ENCODE results near the gene SLCO2A1. TPM values are rescaled to one million over a fixed set of nuclear protein-coding genes. Genes with fewer than 3 reads are reported as not detected.

SLCO2A1 gene
- total RNA-seq, 1 donor from 2014 or later = 11.6 TPM

DNA sequence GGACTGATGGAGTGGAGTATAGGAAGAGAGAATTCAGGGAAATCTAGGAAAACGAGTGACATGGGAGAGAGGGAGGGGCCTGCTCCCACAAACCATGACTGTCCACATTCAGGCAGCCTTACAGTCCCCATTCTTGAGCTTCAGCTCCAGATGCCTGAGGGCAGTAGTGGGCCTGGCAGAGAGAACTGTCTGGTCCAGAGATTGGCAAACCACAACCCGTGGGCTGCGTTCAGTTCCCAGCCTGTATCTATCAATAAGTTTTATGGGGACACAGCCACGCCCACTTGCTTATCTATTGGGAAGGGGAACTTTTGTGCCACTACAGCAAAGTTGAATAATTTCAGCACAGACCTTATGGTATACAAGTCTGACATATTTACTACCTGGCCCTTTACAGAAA is 63.8 kb downstream of the SLCO2A1 start:
- no peak for DNase-seq
- intact Hi-C loops (cut with micrococcal nuclease) = no loop called here
- ATAC-seq = no peak

DNA sequence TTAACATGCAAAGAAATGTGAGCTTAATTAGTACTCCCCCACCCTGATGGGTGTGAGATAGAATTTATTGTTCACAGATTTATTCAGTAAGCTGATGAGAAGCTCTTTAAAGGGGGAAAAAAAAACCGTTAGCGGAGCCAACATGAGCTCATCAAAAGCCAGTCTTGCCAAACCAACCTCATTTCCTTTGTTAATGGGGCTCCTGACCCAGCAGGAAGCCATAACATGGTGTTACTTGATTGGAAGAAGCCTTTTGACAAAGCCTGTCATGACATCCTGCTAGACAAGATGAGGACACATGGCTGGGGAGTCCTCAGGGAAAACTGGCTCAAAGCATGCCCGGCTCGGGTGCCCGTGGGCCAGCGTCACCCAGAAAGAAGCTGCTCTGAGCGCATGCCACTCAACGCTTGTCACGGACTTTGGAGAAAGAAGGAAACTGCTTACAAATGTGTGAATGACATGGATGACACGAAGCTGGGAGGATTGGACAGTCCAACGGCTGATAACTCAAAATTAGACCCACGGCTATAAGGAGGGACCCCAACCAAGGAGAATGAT is 64.6 kb downstream of the SLCO2A1 start:
- intact Hi-C loops (cut with micrococcal nuclease) = no loop called here
- DNase-seq = no peak
- no peak for ATAC-seq

DNA sequence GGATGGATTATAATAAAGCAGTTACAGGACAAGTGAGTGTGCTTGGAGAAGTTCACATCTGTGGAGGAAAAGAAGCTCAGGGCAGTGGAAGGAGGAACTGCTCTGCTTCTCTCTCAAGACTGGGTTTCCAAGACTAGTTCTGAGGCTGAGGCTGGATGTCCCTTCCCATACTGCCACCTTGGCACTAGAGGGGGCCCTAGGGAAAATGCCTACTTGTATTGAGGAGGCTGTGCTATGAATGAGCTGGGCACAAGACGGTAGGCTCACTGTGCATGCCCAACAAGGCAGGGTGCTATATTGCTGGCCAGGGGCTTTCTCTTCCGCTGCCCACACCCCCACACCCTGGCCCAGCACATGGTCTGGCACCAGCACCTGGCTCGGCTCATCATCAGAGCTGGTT is 65.2 kb downstream of the SLCO2A1 start:
- ATAC-seq (no peak), DNase-seq (no peak)
- intact Hi-C loops (cut with micrococcal nuclease) = no loop called here

GRCh38 chr3:133963657-133964396 is 65.9 kb downstream of the SLCO2A1 start:
- intact Hi-C loops (cut with micrococcal nuclease) = no loop called here
- ATAC-seq = peak; percentile 19
- DNase-seq = no peak

DNA sequence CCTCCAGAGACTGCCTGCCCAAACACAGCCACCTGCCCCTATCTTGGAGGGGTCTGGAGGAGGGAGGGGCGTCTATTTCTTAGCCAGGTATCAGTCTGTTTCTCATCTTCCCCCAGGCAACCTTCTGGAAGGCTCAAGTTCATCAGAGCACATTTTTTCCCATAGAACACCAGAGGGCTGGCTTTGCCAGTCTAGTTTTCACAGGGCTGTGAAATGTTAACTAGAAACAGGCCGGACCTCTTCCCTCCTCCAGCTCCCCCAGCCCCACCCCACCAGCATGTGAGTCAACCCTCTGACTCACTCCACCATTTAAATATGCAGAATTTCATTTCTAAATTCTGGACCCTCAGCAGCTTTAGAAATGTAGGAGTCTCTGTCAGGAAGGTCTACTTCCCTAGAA is 66.9 kb downstream of the SLCO2A1 start:
- no peak for ATAC-seq

GRCh38 chr3:133958071-133958805 is 71.5 kb downstream of the SLCO2A1 start:
- ATAC-seq = no peak
- intact Hi-C loops (cut with micrococcal nuclease) = no loop called here

More for the DNA sequence above, 66.9 kb downstream of the SLCO2A1 start:
- no peak for DNase-seq
- intact Hi-C loops (cut with micrococcal nuclease) = no loop called here

DNA sequence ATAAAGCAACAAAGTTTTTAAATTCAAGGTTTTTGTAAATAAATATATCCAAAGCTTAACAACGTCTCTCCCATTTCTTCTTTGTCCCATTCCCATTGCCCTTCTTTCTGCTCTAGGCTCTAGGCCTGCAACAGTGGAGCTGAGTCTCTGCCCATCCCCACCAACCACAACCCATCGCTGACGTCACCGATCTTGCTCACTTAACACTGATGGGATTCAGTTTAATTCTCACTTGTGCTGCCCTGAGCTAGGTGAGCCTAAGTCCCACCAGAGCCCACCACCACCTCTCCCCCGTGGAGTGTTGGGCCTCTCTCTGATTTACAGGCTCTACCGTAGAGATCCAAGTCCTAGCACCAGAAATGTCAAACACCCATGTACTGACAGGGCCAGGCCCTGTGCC is 72.7 kb downstream of the SLCO2A1 start:
- intact Hi-C loops (cut with micrococcal nuclease) = no loop called here
- ATAC-seq = no peak
- DNase-seq = peak; percentile 11

More at GRCh38 chr3:133958071-133958805, 71.5 kb downstream of the SLCO2A1 start:
- DNase-seq = peak; percentile 8

DNA sequence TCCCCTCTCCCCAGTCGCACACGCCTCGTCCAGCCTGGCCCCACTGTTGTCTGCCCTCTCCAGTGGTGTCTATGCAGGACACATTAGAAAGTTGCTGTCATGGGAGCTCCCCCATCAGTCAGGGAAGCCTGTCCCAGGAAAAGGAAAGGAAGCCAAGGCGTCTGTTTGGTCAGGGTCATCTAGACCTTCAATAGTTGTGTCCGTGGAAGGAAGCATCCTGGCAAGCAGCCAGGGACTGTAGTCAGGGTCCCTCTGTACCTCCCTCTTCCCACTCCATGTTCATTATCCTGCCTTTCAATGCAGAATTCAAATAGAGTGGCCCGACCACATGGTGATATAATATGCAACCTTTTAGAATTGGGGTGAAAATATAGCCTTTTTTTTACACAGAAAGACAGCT is 73.4 kb downstream of the SLCO2A1 start:
- peak; percentile 40 for DNase-seq
- intact Hi-C loops (cut with micrococcal nuclease) = no loop called here
- peak; percentile 63 for ATAC-seq

DNA sequence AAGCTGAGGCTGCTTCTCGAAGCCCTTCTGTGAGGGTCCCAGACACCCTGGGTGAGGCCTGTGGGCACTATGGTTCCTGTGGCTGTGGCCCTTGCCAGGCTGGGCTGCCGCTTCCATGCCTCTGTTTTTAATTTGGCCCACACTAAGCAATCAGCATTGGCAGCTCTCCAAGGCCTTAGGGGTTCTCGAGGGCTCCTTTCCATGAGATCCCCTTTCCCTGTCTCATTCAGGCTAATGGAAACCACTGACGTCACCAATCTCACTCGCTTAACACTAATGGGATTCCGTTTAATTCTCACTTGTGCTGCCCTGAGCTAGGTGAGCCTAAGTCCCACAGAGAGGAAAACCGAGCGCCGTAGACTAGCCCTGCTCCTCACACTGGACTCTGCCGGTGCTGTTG is 73.8 kb downstream of the SLCO2A1 start:
- ATAC-seq (no peak), DNase-seq (no peak)
- intact Hi-C loops (cut with micrococcal nuclease) = no loop called here

DNA sequence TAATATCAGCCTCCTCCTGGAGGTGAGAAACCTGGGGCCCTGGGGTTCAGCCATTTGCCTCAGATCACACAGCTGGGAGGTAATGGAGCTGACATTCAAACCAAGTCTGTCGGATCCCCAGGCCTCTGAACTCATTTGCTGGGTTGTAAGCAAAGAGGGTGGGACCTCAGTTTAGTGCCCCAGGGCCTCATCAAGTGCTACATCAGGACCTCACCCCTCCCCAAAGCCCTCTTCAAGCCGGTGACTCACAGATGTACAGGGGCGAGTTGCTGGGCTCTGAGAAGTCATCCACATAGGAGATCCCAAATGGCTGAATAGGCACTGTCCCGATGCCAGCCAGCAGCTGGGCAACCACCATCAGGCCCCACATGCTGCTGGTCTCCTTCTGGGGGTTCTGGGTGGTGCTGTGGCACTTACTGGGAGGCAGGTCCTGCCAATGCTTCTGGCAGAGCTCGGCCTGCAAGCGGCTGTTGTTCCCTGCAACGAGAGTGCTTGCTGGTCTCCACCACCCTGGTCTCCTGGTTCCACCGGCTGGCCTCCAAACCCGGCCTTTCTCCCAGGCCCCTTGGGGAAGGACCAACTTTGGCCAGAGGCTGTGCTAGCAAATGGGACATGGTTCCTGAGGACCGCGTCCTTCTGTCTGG is 74.9 kb downstream of the SLCO2A1 start:
- intact Hi-C loops (cut with micrococcal nuclease) = no loop called here
- DNase-seq (no peak), ATAC-seq (no peak)

- intact Hi-C loops (cut with micrococcal nuclease) = no loop called here
- DNase-seq (no peak), ATAC-seq (no peak)
Measured at GRCh38 chr3:133953297-133953696, 76.4 kb downstream of the SLCO2A1 start.

GRCh38 chr3:133949438-133949837 is 80.3 kb downstream of the SLCO2A1 start:
- DNase-seq = no peak
- ATAC-seq = peak; percentile 53
- intact Hi-C loops (cut with micrococcal nuclease) = no loop called here

GRCh38 chr3:133948996-133949395 is 80.7 kb downstream of the SLCO2A1 start:
- intact Hi-C loops (cut with micrococcal nuclease) = no loop called here
- no peak for ATAC-seq
- DNase-seq = no peak

DNA sequence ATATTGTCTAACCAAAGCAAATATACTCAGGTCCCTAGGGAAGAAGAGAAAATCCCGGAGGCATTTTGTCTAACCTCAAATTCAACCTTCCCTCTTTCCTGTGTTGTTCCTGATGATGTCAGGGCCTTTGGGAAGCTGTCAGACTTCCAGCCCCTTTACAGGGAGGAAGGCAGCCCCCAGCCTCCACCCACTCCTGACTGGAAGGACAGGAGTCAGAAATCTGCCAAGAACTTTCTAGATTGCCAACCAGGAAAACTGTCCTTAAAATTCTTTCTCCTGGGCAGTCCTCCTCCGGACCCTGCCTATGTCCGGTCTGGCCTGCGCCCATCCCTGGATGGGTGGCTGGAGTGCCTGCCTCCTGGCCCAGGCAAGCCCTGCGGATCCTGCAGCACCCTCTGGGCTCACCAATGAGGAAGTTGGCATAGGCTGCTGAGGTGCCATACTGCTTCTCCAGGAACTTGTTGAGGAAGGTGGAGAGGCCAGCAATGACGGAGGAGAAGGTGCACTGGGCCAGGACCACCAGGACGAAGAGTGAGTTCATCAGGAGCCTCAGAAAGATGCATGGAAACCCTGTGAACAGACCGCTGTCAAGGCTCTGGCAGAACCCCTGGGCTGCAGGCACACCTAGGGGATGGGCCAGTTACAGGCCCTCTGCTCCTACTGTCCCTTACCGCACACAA is 81.5 kb downstream of the SLCO2A1 start:
- DNase-seq (no peak), ATAC-seq (peak; percentile 44)
- intact Hi-C loops (cut with micrococcal nuclease) = no loop called here

DNA sequence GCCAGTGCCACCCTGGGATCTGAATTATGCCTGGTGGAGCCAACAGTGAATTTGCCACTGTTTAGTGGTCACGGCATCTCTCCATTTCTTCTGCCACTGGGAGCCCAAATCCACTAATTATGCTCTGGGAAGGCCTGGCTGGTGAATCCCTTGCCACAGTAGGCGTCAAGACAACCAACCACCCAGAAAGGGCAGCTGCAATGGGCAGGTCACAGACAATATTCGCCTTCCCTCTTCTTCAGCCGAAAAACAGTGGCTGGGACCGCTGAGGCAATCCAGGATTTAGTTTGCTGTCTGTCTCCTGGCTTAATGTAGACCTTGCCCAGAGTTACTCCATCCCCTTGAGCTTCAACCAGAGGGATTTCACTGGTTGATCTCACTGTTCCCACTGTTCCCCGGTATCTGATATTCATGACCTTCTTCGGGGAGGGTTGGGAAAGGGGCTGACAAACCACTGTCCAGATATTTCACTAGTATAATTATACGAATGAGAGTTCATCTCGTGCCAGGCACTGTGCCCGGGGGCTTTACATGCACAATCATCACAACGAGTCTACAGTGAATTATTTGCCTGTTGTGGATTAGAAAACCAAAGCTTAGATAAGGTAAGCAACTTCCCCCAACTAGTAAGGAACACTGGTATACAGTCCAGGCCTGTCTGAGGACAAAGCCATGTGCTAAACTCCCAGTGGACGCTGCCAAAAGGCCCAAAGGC is 84.2 kb downstream of the SLCO2A1 start:
- no peak for ATAC-seq
- intact Hi-C loops (cut with micrococcal nuclease) = no loop called here

GRCh38 chr3:133944641-133945380 is 84.9 kb downstream of the SLCO2A1 start:
- intact Hi-C loops (cut with micrococcal nuclease) = no loop called here
- DNase-seq = peak; percentile 36
- ATAC-seq = peak; percentile 62

More for the DNA sequence above, 84.2 kb downstream of the SLCO2A1 start:
- DNase-seq = no peak

DNA sequence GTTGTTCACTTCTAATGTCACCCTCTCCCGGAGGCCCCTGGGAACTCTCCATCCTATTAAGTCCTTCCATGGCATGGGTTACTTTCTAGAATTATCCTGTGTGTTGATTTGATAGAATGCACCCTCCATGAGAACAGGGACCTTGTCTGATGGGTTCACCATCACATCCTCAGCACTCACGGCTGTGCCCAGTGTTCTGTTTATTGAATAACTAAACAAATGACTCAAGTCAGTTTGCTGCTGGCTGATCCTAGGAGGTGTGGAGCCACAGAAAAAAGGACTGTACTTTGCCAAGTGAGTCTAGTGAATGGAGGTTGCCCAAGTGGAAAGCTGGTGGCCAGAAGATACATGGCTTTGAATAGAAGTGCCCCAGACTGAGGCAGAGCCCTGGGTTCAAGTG is 85.5 kb downstream of the SLCO2A1 start:
- intact Hi-C loops (cut with micrococcal nuclease) = no loop called here
- DNase-seq (no peak), ATAC-seq (no peak)

GRCh38 chr3:133943639-133944141 is 86.0 kb downstream of the SLCO2A1 start:
- ATAC-seq (no peak), DNase-seq (no peak)
- intact Hi-C loops (cut with micrococcal nuclease) = no loop called here

All from left ventricle myocardium superior (tissue), 1 donor.